Tibial nerve (tissue), 4 donors: Measurements from ENCODE around the gene BCL7C. TPM values are rescaled to one million over a fixed set of nuclear protein-coding genes. Genes with fewer than 3 reads are reported as not detected.
"Not testable (repeated sequence)": the region's sequence is repeated elsewhere in the genome, so short reads cannot be mapped to it uniquely, and the experiment has no call there.

Source experiments
- DNase-seq, 2 donors: peaks; one replicate each; pipeline ENCODE4 v3.0.0-alpha.2; 2019; ENCODE audit warnings: low spot score in 2 of 2
- H3K27ac ChIP-seq, 4 donors: fragments of 200-600 bp; sonication (generic) in 3 of 4; one replicate each; pipeline ENCODE4 v1.5.1; 2017 to 2019; ENCODE audit warnings: mild to moderate bottlenecking in 1 of 4
- H3K27me3 ChIP-seq, 2 donors: fragments of 200-600 bp; sonication (generic) in 1 of 2; one replicate each; pipeline versions ENCODE4 v1.5.1 to v1.6.0; 2017 to 2019
- H3K36me3 ChIP-seq, 3 donors: fragments of 200-600 bp; sonication (generic); one replicate each; pipeline ENCODE4 v1.5.1; 2018 to 2019
- H3K4me1 ChIP-seq, 4 donors: fragments of 200-600 bp; sonication (generic) in 3 of 4; one replicate each; pipeline ENCODE4 v1.5.1; 2017 to 2019
- H3K4me3 ChIP-seq, 4 donors: fragments of 200-600 bp; sonication (generic) in 3 of 4; one replicate each; pipeline ENCODE4 v1.5.1; 2017 to 2019; ENCODE audit warnings: mild to moderate bottlenecking in 1 of 4, moderate library complexity in 1 of 4
- H3K9me3 ChIP-seq, 4 donors: fragments of 200-600 bp; sonication (generic) in 3 of 4; one replicate each; pipeline ENCODE4 v1.5.1; 2017 to 2019
- CTCF ChIP-seq, 5 experiments: fragments of 200-600 bp in 3 of 5; fragments of 450-650 bp in 2 of 5; sonication (generic) in 3 of 5; IDR thresholded peaks; one replicate each; pipeline ENCODE4 v1.5.1; 2016 to 2019; ENCODE audit warnings: antibody characterized with exemption in 5 of 5, mild to moderate bottlenecking in 3 of 5, moderate library complexity in 2 of 5
- EP300 ChIP-seq, 2 donors: sonication (generic); formaldehyde crosslinking; IDR thresholded peaks; one replicate each; pipeline ENCODE4 v1.6.1; 2017; ENCODE audit warnings: antibody characterized with exemption in 2 of 2, mild to moderate bottlenecking in 1 of 2
- POLR2A ChIP-seq, 2 donors: fragments of 450-650 bp; IDR thresholded peaks; one replicate each; pipeline ENCODE4 v1.6.1; 2017; ENCODE audit warnings: antibody characterized with exemption in 2 of 2, mild to moderate bottlenecking in 2 of 2, moderate library complexity in 2 of 2
- WGBS, 2 donors: methylation state at CpG; one replicate each; pipeline ENCODE4 v1.1.5; 2018; 5-methylcytosine and 5-hydroxymethylcytosine counted together
- total RNA-seq, 4 donors: library from RNA; depleted of rRNA; stranded (reverse); fragments of >200 nt; gene quantifications; one replicate each; pipeline ENCODE4 v1.1.0, GENCODE V29; 2016

Gene BCL7C
- total RNA-seq, 4 donors from 2014 or later: 42.9 to 54.0 (median 48.2) TPM

GRCh38 chr16:30874244-30874820 is 19.5 kb downstream of the BCL7C start:
- Histone ChIP-seq H3K27ac (peak overlapping the region; percentile 10 to 92 (median 88)), H3K27me3 (no peaks in the 10 kb centered on the region), H3K4me3 (peak overlapping the region; percentile 57 to 97 (median 77)), H3K36me3 (peaks cover 0 to 16% (median 0%) of the 10 kb centered on the region in 3 donors), H3K9me3 (no peaks in the 10 kb centered on the region), H3K4me1 (peaks cover 0 to 33% (median 20%) of the 10 kb centered on the region in 4 donors)
- TF ChIP-seq POLR2A (IDR thresholded peaks at IDR 0.05) (no peak), EP300 (IDR thresholded peaks at IDR 0.05) (no peak), CTCF (IDR thresholded peaks at IDR 0.05) (no peak)
- 21 to 22% methylated on average over 23 of the region's 23 CpGs for WGBS, 2 donors
- DNase-seq: no peak

- 86 to 90% methylated on average over 6 of the region's 6 CpGs for WGBS, 2 donors
- no peak for DNase-seq
Observed at GRCh38 chr16:30870904-30871303, 23.0 kb downstream of the BCL7C start.

GRCh38 chr16:30867747-30868146 is 26.1 kb downstream of the BCL7C start:
- TF ChIP-seq EP300 (IDR thresholded peaks at IDR 0.05) (no peak), CTCF (IDR thresholded peaks at IDR 0.05) (no peak), POLR2A (IDR thresholded peaks at IDR 0.05) (no peak)
- Histone ChIP-seq H3K9me3 (no peaks in the 10 kb centered on the region), H3K36me3 (peaks cover 0 to 14% (median 0%) of the 10 kb centered on the region in 3 donors), H3K27ac (no peak overlapping the region), H3K4me3 (no peak overlapping the region), H3K27me3 (no peaks in the 10 kb centered on the region), H3K4me1 (peaks cover 0 to 5% (median 0%) of the 10 kb centered on the region in 4 donors)
- DNase-seq: no peak
- 87% methylated on average over 5 of the region's 5 CpGs for WGBS, 2 donors

More at GRCh38 chr16:30870904-30871303, 23.0 kb downstream of the BCL7C start:
- Histone ChIP-seq H3K9me3 (no peaks in the 10 kb centered on the region), H3K4me1 (peaks cover 0 to 19% (median 7%) of the 10 kb centered on the region in 4 donors), H3K27ac (no peak overlapping the region), H3K27me3 (no peaks in the 10 kb centered on the region), H3K4me3 (no peak overlapping the region), H3K36me3 (peaks cover 0 to 15% (median 0%) of the 10 kb centered on the region in 3 donors)
- no peak for TF ChIP-seq CTCF (IDR thresholded peaks at IDR 0.05)
- no peak for TF ChIP-seq POLR2A (IDR thresholded peaks at IDR 0.05)
- TF ChIP-seq EP300 (IDR thresholded peaks at IDR 0.05): no peak

GRCh38 chr16:30866031-30866430 is 27.8 kb downstream of the BCL7C start:
- TF ChIP-seq CTCF (IDR thresholded peaks at IDR 0.05): no peak
- H3K4me1 ChIP-seq: no peaks in the 10 kb centered on the region
- H3K9me3 ChIP-seq: no peaks in the 10 kb centered on the region
- 79 to 92% methylated on average over 6 of the region's 6 CpGs for WGBS, 2 donors
- H3K4me3 ChIP-seq: no peak overlapping the region
- no peak overlapping the region for H3K27ac ChIP-seq
- peaks cover 0 to 5% (median 0%) of the 10 kb centered on the region in 3 donors for H3K36me3 ChIP-seq
- no peaks in the 10 kb centered on the region for H3K27me3 ChIP-seq
- DNase-seq: no peak

GRCh38 chr16:30863178-30863577 is 30.7 kb downstream of the BCL7C start:
- DNase-seq, H3K36me3 ChIP-seq, H3K9me3 ChIP-seq, H3K4me1 ChIP-seq, H3K4me3 ChIP-seq, H3K27me3 ChIP-seq, H3K27ac ChIP-seq: not testable (repeated sequence)
- 88 to 98% methylated on average over 3 of the region's 3 CpGs for WGBS, 2 donors

- DNase-seq, H3K9me3 ChIP-seq, H3K27ac ChIP-seq, H3K27me3 ChIP-seq, H3K4me3 ChIP-seq, H3K36me3 ChIP-seq, H3K4me1 ChIP-seq: not testable (repeated sequence)
- WGBS, 2 donors: 76% methylated on average over 7 of the region's 7 CpGs
Observed at GRCh38 chr16:30860729-30861128, 33.1 kb downstream of the BCL7C start.
